A673 (cell line): ENCODE data around the gene KANSL1. TPM values are rescaled to one million over a fixed set of nuclear protein-coding genes. Genes with fewer than 3 reads are reported as not detected.

Experiments
- BruUV-seq: library from RNA; stranded (reverse); fragments of 400-500 nt; replicated peaks from 2 replicates; lab custom pipeline; 2021; lab: Mats Ljungman, UMichigan
- CTCF ChIA-PET: fragments of 300-600 bp; sonication (Branson Sonifier 250); formaldehyde crosslinking; loops from one replicate; lab custom pipeline; 2022; ENCODE audit warnings: antibody characterized with exemption; lab: Charles Lee
- POLR2A ChIA-PET: fragments of 300-600 bp; sonication (Branson Sonifier 250); formaldehyde crosslinking; loops from one replicate; lab custom pipeline; 2022; ENCODE audit warnings: antibody characterized with exemption; ENCODE audit not compliant: low non-redundant PET; lab: Charles Lee
- DNase-seq: peaks from one replicate; pipeline ENCODE4 v3.0.0-alpha.2; 2015; ENCODE audit warnings: low spot score
- H3K27ac ChIP-seq: fragments of 200-600 bp; sonication (generic); 2 replicates; pipeline ENCODE4 v1.5.1; 2016; ENCODE audit warnings: mixed run types, low read depth, mild to moderate bottlenecking, mixed read lengths, antibody characterized with exemption, low read length; ENCODE audit not compliant: poor library complexity, severe bottlenecking
- H3K27me3 ChIP-seq: fragments of 200-600 bp; sonication (generic); replicated peaks from 2 replicates; pipeline ENCODE4 v1.6.1; 2017; ENCODE audit warnings: mixed run types, low read depth, mild to moderate bottlenecking, mixed read lengths, antibody characterized with exemption, low read length; ENCODE audit not compliant: insufficient read depth, poor library complexity
- H3K36me3 ChIP-seq: fragments of 200-600 bp; sonication (generic); 2 replicates; pipeline ENCODE4 v1.6.1; 2016; ENCODE audit warnings: mixed run types, mild to moderate bottlenecking, mixed read lengths, antibody characterized with exemption, low read length; ENCODE audit not compliant: insufficient read depth, poor library complexity, severe bottlenecking
- H3K4me1 ChIP-seq: fragments of 200-600 bp; sonication (generic); 2 replicates; pipeline ENCODE4 v1.6.1; 2017; ENCODE audit warnings: mixed run types, mild to moderate bottlenecking, mixed read lengths, antibody characterized with exemption, low read length; ENCODE audit not compliant: insufficient read depth, poor library complexity, severe bottlenecking
- H3K4me3 ChIP-seq: fragments of 200-600 bp; sonication (generic); 2 replicates; pipeline ENCODE4 v1.5.1; 2016; ENCODE audit warnings: low read depth, mixed run types, mild to moderate bottlenecking, mixed read lengths, low read length; ENCODE audit not compliant: poor library complexity, severe bottlenecking
- H3K9me3 ChIP-seq: fragments of 200-600 bp; sonication (generic); 2 replicates; pipeline ENCODE4 v1.6.1; 2016; ENCODE audit warnings: mixed run types, low read depth, mild to moderate bottlenecking, mixed read lengths, antibody characterized with exemption, low read length; ENCODE audit not compliant: poor library complexity, severe bottlenecking
- CTCF ChIP-seq: fragments of 300-800, 200-600 bp; sonication (generic); conservative IDR thresholded peaks from 2 replicates; pipeline ENCODE4 v1.5.1; 2017; ENCODE audit warnings: low read depth, mild to moderate bottlenecking, antibody characterized with exemption, low read length, moderate library complexity, mixed read lengths
- EZH2 ChIP-seq: fragments of 200-600 bp; sonication (generic); IDR thresholded peaks from 2 replicates; pipeline ENCODE4 v1.6.1; 2017; ENCODE audit warnings: borderline replicate concordance, low read depth, mild to moderate bottlenecking, mixed read lengths, antibody characterized with exemption, low read length; ENCODE audit not compliant: poor library complexity, severe bottlenecking
- intact Hi-C: fragments of 100-400 bp; cut with micrococcal nuclease; formaldehyde crosslinking; loops from one replicate; pipeline ENCODE4 v1.10.0; 2022; ENCODE audit not compliant: unreplicated experiment
- total RNA-seq: library from RNA; stranded (reverse); gene quantifications from 2 replicates; pipeline ENCODE4 v1.2.3, GENCODE V29; 2021

Gene KANSL1
- total RNA-seq, 1 experiment from 2014 or later = 64.9 TPM

- no peak for DNase-seq
- H3K9me3 ChIP-seq = peaks cover 3% of the 10 kb centered on the region
- H3K4me3 ChIP-seq = no peak overlapping the region
- intact Hi-C loops = no loop called here
- no TSS peak for BruUV-seq
- H3K27ac ChIP-seq = no peak overlapping the region
- TF ChIP-seq EZH2 = no peak
- H3K27me3 ChIP-seq = no peaks in the 10 kb centered on the region
- ChIA-PET CTCF (no interaction called here), POLR2A (no interaction called here)
- no peaks in the 10 kb centered on the region for H3K36me3 ChIP-seq
- H3K4me1 ChIP-seq = peaks cover 35% of the 10 kb centered on the region
These were observed 52.5 kb downstream of the KANSL1 start for GRCh38 chr17:46140645-46141197.

GRCh38 chr17:46139432-46140210, 53.6 kb downstream of the KANSL1 start:
- Histone ChIP-seq H3K36me3 (no peaks in the 10 kb centered on the region), H3K27me3 (no peaks in the 10 kb centered on the region), H3K9me3 (peaks cover 3% of the 10 kb centered on the region), H3K27ac (no peak overlapping the region), H3K4me3 (no peak overlapping the region), H3K4me1 (peaks cover 35% of the 10 kb centered on the region)
- intact Hi-C loops = no loop called here
- CTCF ChIA-PET = no interaction called here
- DNase-seq = no peak
- POLR2A ChIA-PET = no interaction called here
- BruUV-seq = no TSS peak
- no peak for TF ChIP-seq CTCF
- no peak for TF ChIP-seq EZH2

GRCh38 chr17:46138473-46138872, 54.8 kb downstream of the KANSL1 start:
- ChIA-PET POLR2A (no interaction called here), CTCF (no interaction called here)
- TF ChIP-seq EZH2 (no peak), CTCF (no peak)
- Histone ChIP-seq H3K27ac (no peak overlapping the region), H3K36me3 (no peaks in the 10 kb centered on the region), H3K4me1 (peaks cover 28% of the 10 kb centered on the region), H3K27me3 (no peaks in the 10 kb centered on the region), H3K9me3 (peaks cover 3% of the 10 kb centered on the region), H3K4me3 (no peak overlapping the region)
- intact Hi-C loops = no loop called here
- BruUV-seq = no TSS peak
- DNase-seq = no peak
